Progenitor cell of endocrine pancreas (in vitro differentiated cells): ENCODE measurements around the gene ZNF804B. TPM values are rescaled to one million over a fixed set of nuclear protein-coding genes. Genes with fewer than 3 reads are reported as not detected.

Source experiments
- DNase-seq: peaks from one replicate; pipeline ENCODE4 v3.0.0; 2021; ENCODE audit warnings: low spot score; ENCODE audit not compliant: unreplicated experiment
- H3K27ac Mint-ChIP-seq: 2 replicates; pipeline ENCODE4 v1.8.0; 2021; ENCODE audit warnings: mild to moderate bottlenecking, moderate library complexity, mixed read lengths
- H3K27me3 Mint-ChIP-seq: 2 replicates; pipeline ENCODE4 v1.8.0; 2021; ENCODE audit warnings: mixed read lengths
- H3K36me3 Mint-ChIP-seq: 2 replicates; pipeline ENCODE4 v1.8.0; 2022; ENCODE audit warnings: mixed read lengths; ENCODE audit not compliant: insufficient read depth
- H3K4me1 Mint-ChIP-seq: 2 replicates; pipeline ENCODE4 v1.8.0; 2021; ENCODE audit warnings: low read depth, mixed read lengths
- H3K4me3 Mint-ChIP-seq: 2 replicates; pipeline ENCODE4 v1.8.0; 2021; ENCODE audit warnings: low read depth, mild to moderate bottlenecking, moderate library complexity, mixed read lengths
- H3K9me3 Mint-ChIP-seq: 2 replicates; pipeline ENCODE4 v1.8.0; 2021; ENCODE audit warnings: low read depth, mixed read lengths
- total RNA-seq: library from RNA; stranded (reverse); gene quantifications from 2 replicates; pipeline ENCODE4 v1.2.1, GENCODE V29; 2021
- TF ChIP-seq, protein P1 (sequence below): fragments of 200-600 bp; sonication (generic); IDR thresholded peaks from one replicate; pipeline ENCODE4 v1.5.0; 2021; ENCODE audit warnings: antibody characterized with exemption, mild to moderate bottlenecking; ENCODE audit not compliant: unreplicated experiment

Gene ZNF804B
- total RNA-seq, 1 donor from 2014 or later: not detected

DNA sequence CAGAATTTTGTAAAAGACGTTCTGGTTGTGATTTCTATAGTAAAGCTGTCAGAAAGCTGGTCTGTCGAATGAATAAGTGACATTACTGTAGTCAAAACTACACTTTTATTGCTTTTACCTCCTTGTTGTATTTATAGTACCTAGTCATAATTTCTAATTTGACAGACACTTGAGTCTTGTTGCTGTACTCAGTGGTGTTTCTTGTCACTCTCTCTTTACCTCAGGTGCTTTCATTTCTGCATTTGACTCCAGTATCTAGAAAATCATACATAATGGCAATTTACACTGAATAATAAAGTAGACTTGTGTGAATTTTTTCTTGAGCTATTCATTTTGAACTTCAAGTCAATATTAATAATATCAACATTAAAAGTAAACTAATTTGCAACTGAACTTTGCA, 293.6 kb downstream of the ZNF804B start:
- Mint-ChIP-seq H3K9me3 (no peaks in the 10 kb centered on the region), H3K27ac (no peak overlapping the region), H3K4me1 (no peaks in the 10 kb centered on the region), H3K27me3 (no peaks in the 10 kb centered on the region), H3K4me3 (no peak overlapping the region), H3K36me3 (no peaks in the 10 kb centered on the region)
- no peak for DNase-seq
- TF ChIP-seq, protein P1, sequence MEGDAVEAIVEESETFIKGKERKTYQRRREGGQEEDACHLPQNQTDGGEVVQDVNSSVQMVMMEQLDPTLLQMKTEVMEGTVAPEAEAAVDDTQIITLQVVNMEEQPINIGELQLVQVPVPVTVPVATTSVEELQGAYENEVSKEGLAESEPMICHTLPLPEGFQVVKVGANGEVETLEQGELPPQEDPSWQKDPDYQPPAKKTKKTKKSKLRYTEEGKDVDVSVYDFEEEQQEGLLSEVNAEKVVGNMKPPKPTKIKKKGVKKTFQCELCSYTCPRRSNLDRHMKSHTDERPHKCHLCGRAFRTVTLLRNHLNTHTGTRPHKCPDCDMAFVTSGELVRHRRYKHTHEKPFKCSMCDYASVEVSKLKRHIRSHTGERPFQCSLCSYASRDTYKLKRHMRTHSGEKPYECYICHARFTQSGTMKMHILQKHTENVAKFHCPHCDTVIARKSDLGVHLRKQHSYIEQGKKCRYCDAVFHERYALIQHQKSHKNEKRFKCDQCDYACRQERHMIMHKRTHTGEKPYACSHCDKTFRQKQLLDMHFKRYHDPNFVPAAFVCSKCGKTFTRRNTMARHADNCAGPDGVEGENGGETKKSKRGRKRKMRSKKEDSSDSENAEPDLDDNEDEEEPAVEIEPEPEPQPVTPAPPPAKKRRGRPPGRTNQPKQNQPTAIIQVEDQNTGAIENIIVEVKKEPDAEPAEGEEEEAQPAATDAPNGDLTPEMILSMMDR: no peak

- no peak overlapping the region for H3K27ac Mint-ChIP-seq
- TF ChIP-seq, protein P1: no peak
- no peaks in the 10 kb centered on the region for H3K9me3 Mint-ChIP-seq
- no peaks in the 10 kb centered on the region for H3K27me3 Mint-ChIP-seq
- no peaks in the 10 kb centered on the region for H3K4me1 Mint-ChIP-seq
- no peak for DNase-seq
- H3K36me3 Mint-ChIP-seq: no peaks in the 10 kb centered on the region
- H3K4me3 Mint-ChIP-seq: no peak overlapping the region
Measured at GRCh38 chr7:89054361-89054760, 294.9 kb downstream of the ZNF804B start.

- no peak overlapping the region for H3K27ac Mint-ChIP-seq
- H3K27me3 Mint-ChIP-seq: no peaks in the 10 kb centered on the region
- H3K36me3 Mint-ChIP-seq: no peaks in the 10 kb centered on the region
- TF ChIP-seq, protein P1: no peak
- no peaks in the 10 kb centered on the region for H3K9me3 Mint-ChIP-seq
- DNase-seq: no peak
- H3K4me3 Mint-ChIP-seq: no peak overlapping the region
- H3K4me1 Mint-ChIP-seq: no peaks in the 10 kb centered on the region
Measured at GRCh38 chr7:89060234-89060633, 300.7 kb downstream of the ZNF804B start.

GRCh38 chr7:89064831-89065230, 305.3 kb downstream of the ZNF804B start:
- no peak overlapping the region for H3K4me3 Mint-ChIP-seq

GRCh38 chr7:89067048-89067447, 307.5 kb downstream of the ZNF804B start:
- no peak for DNase-seq
- no peaks in the 10 kb centered on the region for H3K4me1 Mint-ChIP-seq
- TF ChIP-seq, protein P1: no peak
- no peak overlapping the region for H3K4me3 Mint-ChIP-seq
- H3K36me3 Mint-ChIP-seq: no peaks in the 10 kb centered on the region
- no peaks in the 10 kb centered on the region for H3K9me3 Mint-ChIP-seq
- no peaks in the 10 kb centered on the region for H3K27me3 Mint-ChIP-seq
- no peak overlapping the region for H3K27ac Mint-ChIP-seq

More at GRCh38 chr7:89064831-89065230, 305.3 kb downstream of the ZNF804B start:
- H3K36me3 Mint-ChIP-seq: no peaks in the 10 kb centered on the region
- TF ChIP-seq, protein P1: no peak
- no peak overlapping the region for H3K27ac Mint-ChIP-seq
- DNase-seq: no peak
- H3K27me3 Mint-ChIP-seq: no peaks in the 10 kb centered on the region
- H3K9me3 Mint-ChIP-seq: no peaks in the 10 kb centered on the region
- no peaks in the 10 kb centered on the region for H3K4me1 Mint-ChIP-seq
